Mucosa of gallbladder (tissue), 1 donor: ENCODE results near the gene ZFP62. TPM values are rescaled to one million over a fixed set of nuclear protein-coding genes. Genes with fewer than 3 reads are reported as not detected.

Source experiments
- DNase-seq: peaks from one replicate; pipeline ENCODE4 v3.0.0-alpha.2; 2020; ENCODE audit warnings: low spot score
- total RNA-seq: library from RNA; stranded (reverse); gene quantifications from one replicate; pipeline ENCODE4 v1.2.1, GENCODE V29; 2021
- donor health status: DM: no; HTN: no; CAD: no.

ZFP62 gene
- total RNA-seq, 1 donor from 2014 or later, result 34.7 TPM

DNA sequence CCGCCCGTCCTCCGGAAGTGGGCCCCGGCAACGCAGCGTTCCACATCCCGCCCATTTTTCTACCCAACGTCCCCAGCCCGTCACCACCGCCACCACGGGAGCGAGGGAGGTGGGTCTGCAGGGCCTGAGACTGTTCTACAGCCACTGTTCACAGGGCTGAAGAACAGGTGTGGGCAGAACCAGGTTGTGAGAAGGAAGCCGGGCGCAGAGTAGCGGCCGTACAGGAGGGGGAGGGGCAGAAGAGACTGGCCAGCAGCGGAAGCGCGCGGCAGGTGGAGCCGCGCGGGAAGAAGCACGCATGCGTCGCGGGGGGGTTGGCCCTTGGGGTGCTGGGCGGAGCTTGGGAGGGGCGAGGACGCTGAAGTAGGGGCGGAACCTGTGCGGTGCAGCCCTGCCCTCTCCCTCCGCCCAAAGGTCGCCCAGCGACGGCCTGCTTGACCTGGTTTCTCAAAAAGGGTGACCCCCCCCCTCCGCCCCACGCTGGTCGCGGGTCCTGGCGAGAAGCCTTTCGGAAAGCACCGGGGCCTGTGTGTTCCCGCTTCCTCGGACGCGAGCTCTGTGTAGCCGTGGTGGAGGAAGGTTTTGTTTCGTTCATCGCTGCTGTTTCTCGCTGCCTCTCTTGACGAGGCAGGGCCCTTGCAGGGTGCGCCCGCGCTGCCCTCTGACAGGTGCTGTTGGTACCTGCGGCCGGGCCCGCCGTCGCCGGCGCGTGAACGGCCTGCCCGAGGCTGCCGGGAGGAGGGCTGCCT, 50.7 kb downstream of the ZFP62 start:
- DNase-seq, result peak; percentile 97

DNA sequence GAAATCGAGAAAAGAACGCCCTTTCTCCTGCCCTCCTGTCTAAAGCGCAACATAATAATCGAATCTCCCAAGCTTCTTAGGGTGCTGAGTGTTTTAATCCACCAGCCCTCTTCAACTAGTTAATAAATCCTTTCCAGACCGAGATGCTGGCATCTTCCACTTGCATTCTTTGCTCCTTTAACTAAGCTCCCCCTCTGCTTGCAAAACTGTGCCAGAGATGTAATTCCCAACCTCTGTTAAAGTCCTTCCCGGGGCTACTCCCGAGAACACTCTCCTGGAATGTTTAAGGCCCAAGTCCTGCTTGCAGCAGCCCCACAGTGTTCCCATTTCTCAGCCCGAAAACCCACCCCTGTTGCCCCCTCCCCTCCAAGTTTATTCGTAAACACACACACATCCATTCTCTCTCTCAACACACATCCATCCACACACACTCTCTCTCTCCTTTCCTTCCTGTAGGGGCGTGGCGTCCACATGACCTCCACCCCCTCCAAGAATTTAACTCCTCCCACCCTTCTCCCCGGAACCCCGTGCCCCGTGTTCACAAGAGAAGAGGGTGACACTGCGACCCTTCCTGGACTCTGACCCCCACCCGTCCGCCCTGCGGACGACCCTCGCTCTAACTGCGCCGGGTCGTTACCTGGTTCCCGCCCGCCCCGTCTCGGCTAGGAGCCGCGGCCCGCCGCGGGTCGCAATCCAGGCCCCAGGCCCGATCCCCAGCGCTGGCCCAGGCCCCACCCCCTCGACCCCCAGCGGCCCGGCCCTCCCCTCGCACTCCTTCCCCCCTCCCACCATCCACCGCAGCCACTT, 51.5 kb downstream of the ZFP62 start:
- peak; percentile 90 for DNase-seq

DNA sequence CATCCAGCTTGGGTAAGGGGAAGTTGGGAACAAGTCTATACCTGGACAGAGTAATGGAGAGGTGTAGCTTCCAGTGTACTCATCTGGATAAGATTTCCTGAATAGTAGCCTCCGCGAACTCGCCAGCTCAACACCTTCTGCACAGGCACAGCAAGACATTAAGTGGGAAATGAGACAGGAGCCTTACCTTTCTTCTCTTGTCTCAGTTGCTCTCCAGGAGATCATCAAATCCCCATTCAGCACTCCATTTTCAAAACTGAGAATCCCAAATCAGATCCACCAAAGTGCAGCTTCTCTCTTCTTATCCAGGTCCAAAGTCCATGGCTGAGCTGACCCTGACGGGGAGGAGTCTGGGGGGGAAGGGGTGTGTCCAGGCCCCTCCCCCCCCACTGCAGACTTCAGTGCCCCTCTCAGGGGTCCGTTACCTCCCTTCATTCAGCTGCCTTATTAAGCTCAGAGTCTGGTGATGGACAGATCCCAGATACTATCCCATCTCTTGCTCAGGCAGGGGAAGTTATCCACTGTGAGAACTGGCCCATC, 52.5 kb downstream of the ZFP62 start:
- DNase-seq, result no peak

DNA sequence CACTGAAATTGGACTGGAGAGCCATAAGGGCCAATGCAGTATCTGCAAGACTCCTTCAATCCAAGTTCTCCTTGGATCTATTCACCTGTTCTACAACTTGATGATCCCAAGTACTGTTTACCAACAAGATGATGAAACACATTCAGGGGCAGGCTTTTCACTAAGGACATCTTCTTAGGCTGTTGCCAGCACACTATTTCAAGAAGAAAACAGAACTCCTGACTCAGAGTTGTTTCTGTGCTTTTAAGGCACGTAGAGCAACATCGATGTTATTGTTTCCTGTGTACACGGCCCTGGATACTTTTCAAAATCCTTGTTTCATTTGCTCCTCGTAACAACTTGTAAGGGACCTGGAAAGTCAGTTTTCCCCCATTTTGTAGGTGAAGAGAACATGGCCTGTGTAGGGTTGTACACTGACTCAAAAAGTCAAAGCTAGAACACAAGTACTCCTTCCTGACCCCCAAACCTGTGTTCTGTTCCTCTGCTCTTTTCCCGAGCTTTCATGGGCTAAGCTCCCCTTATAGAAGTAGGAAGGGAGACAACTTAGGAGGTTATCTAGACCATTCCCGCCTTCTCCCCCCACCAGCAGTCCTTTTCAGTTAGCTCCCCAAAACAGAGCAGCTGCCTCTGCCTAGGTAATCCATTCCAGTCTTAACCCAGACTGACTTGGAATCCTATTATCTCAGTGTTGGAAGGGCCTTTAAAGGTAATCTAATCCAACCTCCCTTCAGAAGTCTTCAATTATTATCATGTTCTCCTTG, 53.2 kb downstream of the ZFP62 start:
- DNase-seq, result no peak

DNA sequence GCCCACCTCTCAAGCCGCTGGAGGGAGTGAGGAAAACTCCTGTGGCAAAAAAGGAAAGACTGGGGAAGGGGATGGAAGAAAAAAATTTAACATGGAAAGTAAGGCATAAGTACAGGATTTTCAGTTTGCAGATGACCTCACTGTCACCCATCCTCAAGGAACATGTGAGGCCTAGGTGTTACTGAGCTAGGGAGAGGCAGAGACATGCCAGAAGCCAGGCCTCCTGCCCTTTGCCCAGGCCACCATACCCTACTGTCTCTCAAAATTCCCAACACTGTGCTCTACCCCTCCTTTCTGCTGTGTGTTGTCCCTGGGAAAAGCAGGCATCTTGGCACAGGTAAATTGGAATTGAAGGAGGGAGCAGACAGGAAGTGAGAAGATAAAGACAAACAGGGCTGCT, 54.0 kb downstream of the ZFP62 start:
- DNase-seq, result no peak

DNA sequence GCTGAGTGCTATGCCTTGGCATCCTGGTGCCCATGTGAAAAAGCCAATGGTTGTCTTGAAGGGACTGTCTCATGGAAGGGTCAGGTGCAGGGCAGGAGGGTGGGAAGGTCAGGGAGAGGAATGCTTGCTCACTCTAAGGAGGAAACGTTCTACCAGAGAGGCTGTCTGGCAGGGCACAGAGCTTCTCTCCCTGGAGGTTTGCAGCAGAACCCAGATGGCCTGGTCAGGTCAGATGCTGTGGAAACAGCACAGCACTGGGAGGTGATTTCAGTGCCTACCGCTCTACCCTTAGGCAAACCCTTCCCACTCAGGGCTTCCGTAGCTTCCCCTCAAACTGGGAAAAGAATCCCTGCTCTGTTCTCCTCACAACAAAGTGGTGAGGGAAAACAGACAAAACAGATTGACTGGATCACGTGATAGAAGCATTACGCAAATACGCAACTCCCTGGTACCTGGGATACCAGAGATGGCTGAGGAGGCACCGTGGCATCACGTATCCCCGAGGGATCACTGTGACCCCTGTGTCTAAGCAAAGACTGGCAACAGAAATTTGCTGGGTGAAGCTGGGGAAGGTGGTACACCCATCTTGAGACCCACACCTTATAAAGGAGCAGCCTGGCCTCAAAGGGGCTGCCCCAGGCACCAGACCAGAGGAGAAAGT, 54.6 kb downstream of the ZFP62 start:
- DNase-seq, result no peak

DNA sequence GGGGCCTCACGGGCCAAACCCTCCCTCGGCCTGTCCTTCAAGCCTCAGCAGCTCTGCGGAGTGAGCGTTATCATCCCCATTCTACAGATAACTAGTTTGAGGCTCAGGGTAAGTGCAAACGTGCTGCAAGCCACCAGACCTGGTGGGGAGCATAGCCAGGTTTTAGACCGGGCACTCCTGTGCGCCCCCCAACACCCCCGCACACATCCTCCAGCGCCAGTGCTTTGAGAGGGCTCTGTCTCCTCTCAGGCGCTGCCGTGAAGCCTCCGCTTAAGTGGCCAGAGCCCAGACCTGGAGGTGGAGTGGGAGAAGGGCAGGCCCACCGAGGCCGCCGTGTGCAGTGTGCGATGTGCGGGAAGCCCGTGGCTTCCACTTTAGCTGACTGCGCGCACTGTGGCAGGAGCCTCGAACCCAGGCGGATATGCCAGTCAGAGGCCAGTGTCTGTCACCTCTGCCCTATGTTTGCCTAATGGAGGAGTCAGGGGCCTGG, 56.9 kb downstream of the ZFP62 start:
- no peak for DNase-seq

DNA sequence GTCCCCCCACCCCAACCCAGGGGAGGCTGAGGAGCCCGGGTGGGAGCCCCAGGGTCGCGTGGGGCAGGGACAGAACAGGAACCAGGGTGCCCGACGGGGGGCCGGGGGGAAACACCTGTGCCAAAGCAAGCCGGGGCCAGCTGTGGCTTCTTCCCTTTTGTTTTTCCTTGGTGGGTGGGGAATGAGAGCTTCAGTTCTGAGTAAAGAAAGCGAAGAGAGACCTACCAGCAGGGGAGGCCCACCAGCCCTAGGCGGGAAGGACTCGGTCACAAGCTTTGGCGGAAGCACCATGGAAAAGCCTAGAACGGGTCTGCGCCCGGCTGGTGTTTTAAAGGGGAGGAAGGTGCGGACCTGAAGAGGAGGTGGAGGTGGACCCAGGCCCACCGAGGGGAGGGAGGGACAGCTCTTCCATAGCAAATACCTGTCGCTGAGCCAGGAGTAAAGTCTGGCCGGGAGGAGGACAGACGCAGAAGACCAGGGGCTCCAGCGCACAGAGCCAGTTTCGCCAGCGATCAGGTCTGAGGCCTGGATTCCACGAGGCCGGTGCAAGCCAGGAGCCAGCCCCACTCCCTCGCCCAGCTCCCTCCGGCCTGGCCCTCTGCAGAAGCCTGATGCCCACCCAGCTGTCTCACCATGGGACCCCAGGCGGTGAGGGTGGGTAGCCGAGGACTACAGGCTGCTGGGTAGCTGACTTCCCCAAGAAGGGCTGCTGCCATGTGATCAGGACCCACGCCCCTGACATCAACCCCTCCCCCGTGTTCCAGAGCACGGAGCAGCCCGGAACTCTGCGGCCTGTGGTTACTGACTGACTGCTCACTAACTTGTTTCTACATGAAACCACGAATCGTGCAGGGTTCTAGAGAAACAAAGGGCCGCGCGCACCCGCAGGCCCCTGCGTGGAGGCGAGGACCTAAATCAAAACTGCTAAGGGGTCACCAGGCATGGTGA, 57.6 kb downstream of the ZFP62 start:
- DNase-seq, result peak; percentile 82

DNA sequence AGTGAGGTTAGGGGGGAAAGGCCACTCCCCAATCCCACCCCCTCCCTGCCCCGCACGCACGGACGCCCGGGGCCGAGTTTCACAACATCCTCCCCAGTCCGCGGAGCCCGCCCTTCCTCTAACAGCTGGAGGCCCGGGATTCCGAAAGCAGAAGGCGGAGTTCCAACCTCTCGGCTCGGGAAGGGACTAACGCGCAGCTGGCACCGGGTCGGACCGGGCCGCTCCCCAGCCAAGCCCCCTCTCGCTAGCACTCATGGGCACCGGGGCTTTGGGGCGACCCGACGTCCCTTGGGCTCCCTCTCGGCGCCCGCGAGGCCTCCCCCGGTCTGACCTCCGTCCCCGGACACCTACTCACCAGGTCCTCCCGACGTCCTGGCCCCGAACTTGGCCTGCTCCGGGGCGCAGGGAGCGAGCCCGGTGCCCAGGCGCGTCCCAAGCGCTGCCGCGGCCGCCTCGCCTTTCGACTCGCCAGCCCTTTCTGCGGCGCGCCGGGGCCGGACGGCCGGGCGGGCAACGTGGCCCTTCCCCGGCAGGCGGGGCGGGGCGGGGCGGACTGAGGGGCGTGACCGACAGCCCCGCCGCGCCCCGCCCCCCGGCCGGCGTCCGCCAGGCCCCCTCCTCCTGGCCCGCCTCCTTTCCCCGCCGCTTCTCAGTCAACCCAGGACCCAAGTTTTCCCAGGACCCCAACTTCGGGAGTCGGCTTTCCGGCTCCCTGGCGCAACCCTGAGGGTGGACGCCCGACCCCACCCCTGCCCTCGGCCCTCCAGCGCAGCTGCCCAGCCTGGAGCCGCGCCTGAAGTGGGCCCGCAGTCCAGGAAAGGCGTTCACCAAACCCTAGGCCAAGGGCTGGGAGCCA, 58.5 kb downstream of the ZFP62 start, which contains the start of gene MGAT1:
Gene MGAT1, minus strand, starts transcription at position 482 of the 856 bp plus-strand sequence. CDS start 9,835 bp downstream, outside the sequence.
- DNase-seq, result peak; percentile 83

DNA sequence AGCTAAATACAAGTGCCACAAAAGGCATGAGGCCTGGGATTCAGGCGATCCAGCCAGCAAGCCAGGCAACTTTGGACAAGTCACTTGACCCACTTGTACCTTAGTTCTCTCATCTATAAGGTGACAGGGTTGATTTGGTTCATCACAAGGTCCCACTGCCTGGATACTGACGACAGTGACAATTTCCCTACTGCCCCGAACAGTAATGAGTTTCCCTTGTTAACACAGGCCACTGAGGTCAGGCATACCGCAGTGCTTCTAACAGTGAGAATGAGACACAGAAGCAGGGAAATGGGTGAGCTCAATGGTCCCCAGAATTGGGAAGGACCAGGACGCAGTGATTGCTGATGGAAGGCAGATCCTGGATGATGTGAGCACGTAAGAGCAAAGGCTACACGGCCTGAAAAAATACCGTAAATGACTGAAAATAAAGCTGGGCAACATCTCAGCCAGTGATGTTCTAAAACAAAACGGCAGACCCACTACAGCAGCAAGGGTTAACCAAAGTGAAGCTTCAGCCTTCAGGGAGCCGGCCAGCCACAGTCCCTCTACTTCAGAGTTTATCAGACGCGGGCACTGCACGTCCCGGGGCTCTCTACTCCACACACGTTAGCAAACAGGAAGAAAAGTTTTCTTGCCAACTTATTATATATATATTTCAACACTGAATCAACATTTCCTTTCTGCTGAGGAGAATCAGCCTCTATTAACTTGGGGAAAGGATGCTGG, 59.3 kb downstream of the ZFP62 start:
- no peak for DNase-seq

DNA sequence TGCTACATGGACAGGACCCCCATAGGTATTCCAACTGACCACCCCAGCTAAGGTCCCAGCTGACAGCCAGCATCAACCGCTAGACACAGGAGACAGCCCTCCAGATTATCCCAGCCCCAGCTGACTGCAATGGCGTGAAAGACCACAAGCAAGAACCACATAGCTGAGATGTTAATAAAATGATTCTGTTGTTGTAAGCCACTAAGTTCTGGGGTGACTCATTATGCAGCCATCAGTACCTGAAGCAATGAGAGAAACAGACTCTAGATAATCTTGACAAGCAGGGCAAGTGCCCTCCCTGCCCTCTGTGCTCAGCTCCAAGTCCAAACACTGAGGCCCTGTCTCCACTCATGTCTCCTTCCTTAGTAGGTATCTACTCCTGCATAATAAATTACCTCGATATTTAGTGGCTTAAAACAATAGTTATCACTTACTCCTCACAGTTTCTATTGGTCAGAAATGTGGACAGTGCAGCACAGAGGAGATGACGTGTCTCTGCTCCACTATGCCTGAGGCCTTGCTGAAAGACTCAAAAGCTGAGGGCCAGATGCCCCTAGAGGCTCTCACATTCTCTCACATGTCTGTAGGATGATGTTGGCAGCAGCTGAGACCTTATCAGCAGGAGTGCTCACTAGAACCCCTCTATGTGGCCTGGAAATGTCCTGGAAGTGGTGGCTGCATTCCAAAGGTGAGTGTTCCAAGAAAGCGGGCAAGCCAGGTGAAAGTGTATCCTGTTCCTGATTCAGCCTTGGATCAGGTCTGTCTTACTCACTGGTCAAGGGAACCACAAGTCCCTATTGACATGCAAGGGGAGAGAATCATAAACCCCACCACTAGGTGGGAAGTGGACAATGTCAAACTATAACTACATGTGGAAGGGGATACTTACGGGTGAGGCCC, 60.9 kb downstream of the ZFP62 start:
- DNase-seq, result no peak

DNA sequence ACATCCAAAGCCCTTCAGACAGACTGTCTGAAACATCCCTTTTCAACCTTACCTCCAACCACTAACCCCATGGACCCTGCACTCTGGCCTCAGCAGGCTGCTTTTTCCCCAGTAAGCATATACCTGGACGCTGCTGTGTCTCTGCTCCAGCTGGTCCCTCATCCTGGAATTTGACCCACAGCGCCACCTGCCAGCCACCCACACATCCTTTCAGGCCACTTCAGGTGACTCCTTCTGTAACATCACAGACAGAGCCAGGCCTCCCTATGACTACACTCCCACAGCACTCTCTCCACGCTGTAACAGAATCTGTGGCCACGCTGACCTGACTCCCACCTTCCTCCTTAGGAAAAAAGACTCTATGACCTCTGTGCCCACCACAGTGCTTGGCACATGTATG, 61.9 kb downstream of the ZFP62 start:
- DNase-seq, result no peak

DNA sequence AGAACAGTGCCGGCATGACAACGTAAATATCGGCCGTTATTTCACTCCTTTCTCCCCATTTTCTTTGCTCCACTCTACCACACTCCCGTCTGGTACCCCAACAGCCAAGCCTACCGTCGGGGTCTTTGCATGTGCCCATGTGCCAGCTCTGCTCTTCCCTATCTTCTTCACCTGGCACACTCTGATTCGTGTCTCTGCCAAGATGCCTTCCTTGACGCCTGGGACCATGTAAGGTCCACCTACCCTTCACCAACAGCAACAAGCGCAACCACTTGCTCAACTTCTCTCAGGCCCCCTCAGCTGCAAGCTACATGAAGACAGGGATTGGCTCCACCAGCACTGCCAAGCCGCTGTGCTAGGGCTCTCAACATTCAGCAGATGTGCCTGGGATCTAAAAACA, 62.9 kb downstream of the ZFP62 start:
- no peak for DNase-seq
